Esophagus muscularis mucosa (tissue), 3 donors: ENCODE data around the gene ADAM10.

Experiments
- POLR2AphosphoS5 ChIP-seq, 2 donors: sonication (generic); formaldehyde crosslinking; IDR thresholded peaks; one replicate each; pipeline ENCODE4 v1.6.1; 2017; ENCODE audit warnings: antibody characterized with exemption in 2 of 2
- TF ChIP-seq, protein P1 (sequence below), 3 experiments: fragments of 200-600 bp in 2 of 3; fragments of 450-650 bp in 1 of 3; sonication (generic) in 2 of 3; IDR thresholded peaks; one replicate each; pipeline ENCODE4 v1.5.1; 2017 to 2019; ENCODE audit warnings: antibody characterized with exemption in 3 of 3, mild to moderate bottlenecking in 2 of 3, moderate library complexity in 1 of 3

DNA sequence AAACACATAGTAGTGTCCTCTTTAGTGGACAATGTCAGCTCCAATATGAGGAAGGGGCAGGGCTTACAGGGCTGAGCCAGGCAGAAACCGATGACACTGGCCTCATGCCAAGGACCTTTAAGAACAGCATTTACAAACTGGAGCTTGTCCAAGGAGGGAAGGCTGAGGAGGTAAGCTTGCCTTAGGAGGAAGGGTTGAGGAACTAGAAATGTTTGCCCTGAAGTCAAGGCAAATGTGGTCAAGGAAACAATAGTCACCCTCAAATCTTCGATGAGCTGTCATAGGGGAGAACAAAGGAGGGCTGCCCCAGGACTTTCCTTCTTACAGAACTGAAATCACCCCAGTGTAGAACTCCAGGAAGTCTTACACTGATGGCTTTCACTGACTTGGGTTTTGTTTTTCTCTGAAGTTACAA is 181.3 kb downstream of the ADAM10 start:
- TF ChIP-seq POLR2AphosphoS5 (IDR thresholded peaks at IDR 0.05) = no peak
- TF ChIP-seq, protein P1, sequence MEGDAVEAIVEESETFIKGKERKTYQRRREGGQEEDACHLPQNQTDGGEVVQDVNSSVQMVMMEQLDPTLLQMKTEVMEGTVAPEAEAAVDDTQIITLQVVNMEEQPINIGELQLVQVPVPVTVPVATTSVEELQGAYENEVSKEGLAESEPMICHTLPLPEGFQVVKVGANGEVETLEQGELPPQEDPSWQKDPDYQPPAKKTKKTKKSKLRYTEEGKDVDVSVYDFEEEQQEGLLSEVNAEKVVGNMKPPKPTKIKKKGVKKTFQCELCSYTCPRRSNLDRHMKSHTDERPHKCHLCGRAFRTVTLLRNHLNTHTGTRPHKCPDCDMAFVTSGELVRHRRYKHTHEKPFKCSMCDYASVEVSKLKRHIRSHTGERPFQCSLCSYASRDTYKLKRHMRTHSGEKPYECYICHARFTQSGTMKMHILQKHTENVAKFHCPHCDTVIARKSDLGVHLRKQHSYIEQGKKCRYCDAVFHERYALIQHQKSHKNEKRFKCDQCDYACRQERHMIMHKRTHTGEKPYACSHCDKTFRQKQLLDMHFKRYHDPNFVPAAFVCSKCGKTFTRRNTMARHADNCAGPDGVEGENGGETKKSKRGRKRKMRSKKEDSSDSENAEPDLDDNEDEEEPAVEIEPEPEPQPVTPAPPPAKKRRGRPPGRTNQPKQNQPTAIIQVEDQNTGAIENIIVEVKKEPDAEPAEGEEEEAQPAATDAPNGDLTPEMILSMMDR (IDR thresholded peaks at IDR 0.05) = no peak
